ENCODE results near the gene HPX.

The HPX gene

GRCh38 chr11:6440906-6441358, at the start of gene HPX:
Gene HPX, minus strand, starts transcription at chr11:6440987. Its CDS starts 24 bp downstream, at chr11:6440963.
- no peak for DNase-seq

GRCh38 chr11:6489306-6489705, 48.5 kb upstream of the HPX start:
- no peak for DNase-seq

- DNase-seq, result no peak
These were observed 48.0 kb upstream of the HPX start for GRCh38 chr11:6488821-6489220.

- no peak for DNase-seq
These were observed 47.6 kb upstream of the HPX start for GRCh38 chr11:6488342-6488741.

GRCh38 chr11:6486938-6487337, 46.2 kb upstream of the HPX start:
- DNase-seq, result no peak

- no peak for DNase-seq
These were observed 45.5 kb upstream of the HPX start for GRCh38 chr11:6486256-6486655.

- DNase-seq, result no peak
These were observed 44.9 kb upstream of the HPX start for GRCh38 chr11:6485661-6486060.

GRCh38 chr11:6483015-6483414, 42.2 kb upstream of the HPX start:
- DNase-seq, result no peak

- DNase-seq, result no peak
These were observed 41.7 kb upstream of the HPX start for GRCh38 chr11:6482441-6482840.

- no peak for DNase-seq
These were observed 41.1 kb upstream of the HPX start for GRCh38 chr11:6481924-6482275.

GRCh38 chr11:6481012-6481923, 40.5 kb upstream of the HPX start, which contains the start of the genes ARFIP2 and TIMM10B:
Gene ARFIP2, minus strand, starts transcription at chr11:6481331. Its CDS starts 910 bp downstream, at chr11:6480421.
Gene TIMM10B, plus strand, starts transcription at chr11:6481501. Its CDS starts 16 bp downstream, at chr11:6481517.
- DNase-seq, result peak; percentile 94 to 98

- DNase-seq, result no peak
These were observed 39.6 kb upstream of the HPX start for GRCh38 chr11:6480299-6480914.

GRCh38 chr11:6476571-6476970, 35.8 kb upstream of the HPX start:
- no peak for DNase-seq

GRCh38 chr11:6475936-6476335, 35.1 kb upstream of the HPX start:
- DNase-seq, result no peak

- no peak for DNase-seq
These were observed 34.2 kb upstream of the HPX start for GRCh38 chr11:6474806-6475500.

GRCh38 chr11:6474413-6474792, 33.6 kb upstream of the HPX start:
- no peak for DNase-seq

GRCh38 chr11:6473451-6474412, 32.9 kb upstream of the HPX start, which contains the start of gene TRIM3:
Gene TRIM3, minus strand, starts transcription at chr11:6473941. Its CDS starts 8,246 bp downstream, at chr11:6465695.
- peak; percentile 31 to 90 for DNase-seq

GRCh38 chr11:6472934-6473333, 32.1 kb upstream of the HPX start:
- DNase-seq, result no peak

- DNase-seq, result no peak
These were observed 28.8 kb upstream of the HPX start for GRCh38 chr11:6469599-6469998.

- peak; percentile 61 to 77 for DNase-seq
These were observed 28.1 kb upstream of the HPX start for GRCh38 chr11:6468712-6469495.

GRCh38 chr11:6459099-6459450, 18.3 kb upstream of the HPX start:
- no peak for DNase-seq

All from NCI-H446 (cell line).